Breast epithelium (tissue), 4 donors: ENCODE results near the gene AMFR. TPM values are rescaled to one million over a fixed set of nuclear protein-coding genes. Genes with fewer than 3 reads are reported as not detected.

Source experiments
- DNase-seq, 2 donors: peaks; one replicate each; pipeline ENCODE4 v3.0.0-alpha.2; 2019; ENCODE audit warnings: low spot score in 2 of 2
- H3K27ac ChIP-seq, 2 donors: fragments of 200-600 bp; sonication (generic) in 1 of 2; one replicate each; pipeline ENCODE4 v1.5.1; 2016 to 2019; ENCODE audit warnings: mild to moderate bottlenecking in 1 of 2
- H3K27me3 ChIP-seq, 2 donors: fragments of 200-600 bp; sonication (generic) in 1 of 2; one replicate each; pipeline versions ENCODE4 v1.5.1 to v1.6.0; 2017 to 2019; ENCODE audit warnings: control low read depth in 1 of 2, mild to moderate bottlenecking in 1 of 2
- H3K36me3 ChIP-seq: fragments of 200-600 bp; one replicate; pipeline ENCODE4 v1.5.1; 2019
- H3K4me1 ChIP-seq, 2 donors: fragments of 200-600 bp; sonication (generic); one replicate each; pipeline ENCODE4 v1.5.1; 2016 to 2019; ENCODE audit warnings: control low read depth in 1 of 2
- H3K4me3 ChIP-seq, 3 donors: fragments of 200-600 bp; sonication (generic); 1 replicate in 2 of 3; 2 replicates in 1 of 3; pipeline ENCODE4 v1.5.1; 2016 to 2019; ENCODE audit warnings: mild to moderate bottlenecking in 3 of 3, moderate library complexity in 2 of 3
- H3K9me3 ChIP-seq, 2 donors: fragments of 200-600 bp; sonication (generic) in 1 of 2; one replicate each; pipeline ENCODE4 v1.5.1; 2016 to 2019; ENCODE audit warnings: control low read depth in 1 of 2
- CTCF ChIP-seq, 3 donors: fragments of 450-650 bp; IDR thresholded peaks; one replicate each; pipeline ENCODE4 v1.5.1; 2016 to 2017; ENCODE audit warnings: antibody characterized with exemption in 3 of 3, mild to moderate bottlenecking in 3 of 3, moderate library complexity in 3 of 3
- POLR2A ChIP-seq: fragments of 450-650 bp; IDR thresholded peaks from one replicate; pipeline ENCODE4 v1.6.1; 2016; ENCODE audit warnings: antibody characterized with exemption, mild to moderate bottlenecking, moderate library complexity
- POLR2AphosphoS5 ChIP-seq, 3 donors: sonication (generic); formaldehyde crosslinking; IDR thresholded peaks; one replicate each; pipeline ENCODE4 v1.6.1; 2017; ENCODE audit warnings: antibody characterized with exemption in 3 of 3
- intact Hi-C: fragments of 100-400 bp; cut with DNase I; formaldehyde crosslinking; loops from one replicate; pipeline ENCODE4 v1.15.1; 2023; ENCODE audit warnings: low total_unique reads
- total RNA-seq, 3 donors: library from RNA; depleted of rRNA; stranded (reverse); fragments of >200 nt; gene quantifications; one replicate each; pipeline ENCODE4 v1.1.0, GENCODE V29; 2016

Gene AMFR
- total RNA-seq, 3 donors from 2014 or later, result 156 to 205 (median 188) TPM

DNA sequence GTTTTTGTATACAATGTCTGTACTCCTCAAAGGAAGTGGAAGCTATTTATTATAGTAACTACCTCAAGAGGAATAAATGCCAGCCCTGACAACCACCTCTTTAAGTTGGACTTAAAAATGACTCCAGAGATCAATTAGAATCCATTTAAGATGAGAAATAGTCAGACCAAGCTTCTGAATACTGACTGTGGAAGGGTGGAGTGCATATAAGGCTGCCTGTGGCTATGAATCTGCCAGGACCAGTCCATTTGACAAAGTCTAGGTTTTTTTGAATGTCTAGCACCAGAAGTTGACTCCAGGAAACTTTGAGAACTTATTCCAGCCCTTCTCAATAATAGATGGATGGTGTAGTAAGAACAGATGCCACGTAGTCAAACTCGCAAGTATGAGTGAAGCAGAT, 41.0 kb upstream of the AMFR start:
- no peak overlapping the region for H3K4me3 ChIP-seq
- H3K27me3 ChIP-seq, result no peaks in the 10 kb centered on the region
- no peaks in the 10 kb centered on the region for H3K36me3 ChIP-seq
- no peaks in the 10 kb centered on the region for H3K9me3 ChIP-seq
- no peaks in the 10 kb centered on the region for H3K4me1 ChIP-seq
- TF ChIP-seq POLR2AphosphoS5 (IDR thresholded peaks at IDR 0.05) (no peak), CTCF (IDR thresholded peaks at IDR 0.05) (no peak), POLR2A (no peak)
- intact Hi-C loops, result no loop called here
- no peak overlapping the region for H3K27ac ChIP-seq
- no peak for DNase-seq

DNA sequence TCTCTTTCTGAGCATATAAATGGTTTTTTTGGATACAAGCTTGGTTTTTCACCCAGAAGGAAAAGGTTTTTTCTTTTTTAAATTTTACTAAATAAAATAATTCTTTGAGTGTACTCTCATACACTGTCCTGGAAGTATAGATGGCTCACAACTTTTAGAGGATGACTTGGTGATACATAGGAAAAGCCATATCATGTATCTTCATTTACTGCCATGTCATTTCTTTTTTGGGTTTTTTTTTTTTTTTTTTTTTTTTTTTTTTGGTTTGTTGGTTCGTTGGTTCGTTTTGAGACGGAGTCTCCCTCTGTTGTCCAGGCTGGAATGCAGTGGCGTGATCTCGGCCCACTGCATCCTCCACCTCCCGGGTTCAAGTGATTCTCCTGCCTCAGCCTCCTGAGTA, 37.8 kb upstream of the AMFR start:
- intact Hi-C loops, result no loop called here
- no peaks in the 10 kb centered on the region for H3K4me1 ChIP-seq
- no peak overlapping the region for H3K27ac ChIP-seq
- no peaks in the 10 kb centered on the region for H3K9me3 ChIP-seq
- no peak for TF ChIP-seq POLR2A
- no peak for TF ChIP-seq POLR2AphosphoS5 (IDR thresholded peaks at IDR 0.05)
- no peak for TF ChIP-seq CTCF (IDR thresholded peaks at IDR 0.05)
- H3K4me3 ChIP-seq, result no peak overlapping the region
- DNase-seq, result no peak
- H3K27me3 ChIP-seq, result no peaks in the 10 kb centered on the region
- H3K36me3 ChIP-seq, result no peaks in the 10 kb centered on the region

- no peak for DNase-seq
- no peaks in the 10 kb centered on the region for H3K36me3 ChIP-seq
- H3K4me3 ChIP-seq, result no peak overlapping the region
- intact Hi-C loops, result no loop called here
- TF ChIP-seq CTCF (IDR thresholded peaks at IDR 0.05), result no peak
- no peak for TF ChIP-seq POLR2AphosphoS5 (IDR thresholded peaks at IDR 0.05)
- H3K27ac ChIP-seq, result no peak overlapping the region
- H3K4me1 ChIP-seq, result no peaks in the 10 kb centered on the region
- H3K9me3 ChIP-seq, result no peaks in the 10 kb centered on the region
- H3K27me3 ChIP-seq, result no peaks in the 10 kb centered on the region
Measured at GRCh38 chr16:56462064-56462796, 36.9 kb upstream of the AMFR start.

DNA sequence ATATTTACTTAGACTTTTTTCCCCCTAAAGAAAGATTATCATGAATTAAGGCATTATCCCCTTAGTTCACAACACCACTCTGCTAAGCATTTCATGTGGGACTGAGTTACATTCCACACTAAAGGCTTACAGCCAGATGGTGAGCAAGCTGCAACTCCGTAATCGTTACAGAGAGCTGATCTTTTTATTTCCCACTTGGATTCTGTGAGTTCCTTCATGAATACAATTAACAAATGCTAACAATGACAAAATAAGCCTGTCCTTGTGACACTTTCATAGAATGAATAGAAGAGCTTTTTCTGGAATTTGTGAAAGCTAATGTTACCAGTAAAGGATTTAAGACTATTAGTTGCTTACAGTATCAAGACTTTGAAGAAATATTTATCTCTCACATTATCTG, 34.8 kb upstream of the AMFR start:
- H3K27ac ChIP-seq, result no peak overlapping the region
- intact Hi-C loops, result no loop called here
- TF ChIP-seq POLR2A (no peak), POLR2AphosphoS5 (IDR thresholded peaks at IDR 0.05) (no peak), CTCF (IDR thresholded peaks at IDR 0.05) (no peak)
- no peak for DNase-seq
- H3K4me3 ChIP-seq, result no peak overlapping the region
- no peaks in the 10 kb centered on the region for H3K4me1 ChIP-seq
- no peaks in the 10 kb centered on the region for H3K27me3 ChIP-seq
- H3K9me3 ChIP-seq, result no peaks in the 10 kb centered on the region
- no peaks in the 10 kb centered on the region for H3K36me3 ChIP-seq

- DNase-seq, result no peak
- Histone ChIP-seq H3K9me3 (no peaks in the 10 kb centered on the region), H3K4me1 (no peaks in the 10 kb centered on the region), H3K27ac (no peak overlapping the region), H3K4me3 (no peak overlapping the region), H3K36me3 (no peaks in the 10 kb centered on the region), H3K27me3 (no peaks in the 10 kb centered on the region)
- no peak for TF ChIP-seq CTCF (IDR thresholded peaks at IDR 0.05)
- intact Hi-C loops, result no loop called here
Measured at GRCh38 chr16:56457927-56458470, 32.7 kb upstream of the AMFR start.
